HepG2 (cell line): ENCODE results near the gene TMEM182. TPM values are rescaled to one million over a fixed set of nuclear protein-coding genes. Genes with fewer than 3 reads are reported as not detected.
A peak's percentile ranks its signal among the peaks of the same experiment; 100 is the strongest.

Experiments used
- AHR ChIP-seq: IDR thresholded peaks from 2 replicates; pipeline ENCODE4 v1.6.1; 2018; ENCODE audit warnings: missing genetic modification reagents, missing compliant biosample characterization
- IKZF1 ChIP-seq: fragments of 450-650 bp; IDR thresholded peaks from 2 replicates; pipeline ENCODE4 v1.7.1; 2016
- NR2C2 ChIP-seq: sonication (generic); formaldehyde crosslinking; IDR thresholded peaks from 2 replicates; pipeline ENCODE4 v1.4.0; 2020; ENCODE audit warnings: missing genetic modification reagents, mild to moderate bottlenecking, moderate library complexity, borderline replicate concordance
- NRL ChIP-seq: sonication (generic); formaldehyde crosslinking; IDR thresholded peaks from 2 replicates; pipeline ENCODE4 v1.5.0; 2020; ENCODE audit warnings: missing genetic modification reagents, mild to moderate bottlenecking, moderate library complexity, borderline replicate concordance
- PAWR ChIP-seq: sonication (generic); formaldehyde crosslinking; IDR thresholded peaks from 2 replicates; pipeline ENCODE4 v1.4.0; 2020; ENCODE audit warnings: missing genetic modification reagents, mild to moderate bottlenecking, borderline replicate concordance
- SIN3A ChIP-seq: IDR thresholded peaks from 2 replicates; pipeline ENCODE4 v1.6.1; 2011; ENCODE audit warnings: low read depth, mild to moderate bottlenecking, control low read depth, low read length, borderline replicate concordance
- SNAPC5 ChIP-seq: sonication (generic); formaldehyde crosslinking; IDR thresholded peaks from 2 replicates; pipeline ENCODE4 v1.8.1; 2023; ENCODE audit warnings: mild to moderate bottlenecking, missing genetic modification reagents, borderline replicate concordance
- SOX5 ChIP-seq: IDR thresholded peaks from 2 replicates; pipeline ENCODE4 v1.6.1; 2016; ENCODE audit warnings: borderline replicate concordance
- SRY ChIP-seq: sonication (generic); formaldehyde crosslinking; IDR thresholded peaks from 2 replicates; pipeline ENCODE4 v1.8.0; 2022; ENCODE audit warnings: mild to moderate bottlenecking, missing genetic modification reagents
- SSRP1 ChIP-seq: IDR thresholded peaks from 2 replicates; pipeline ENCODE4 v1.6.1; 2016; ENCODE audit warnings: control low read depth
- ZGPAT ChIP-seq: IDR thresholded peaks from 2 replicates; pipeline ENCODE4 v1.6.1; 2016; ENCODE audit warnings: mild to moderate bottlenecking
- ZNF264 ChIP-seq: sonication (generic); formaldehyde crosslinking; IDR thresholded peaks from 2 replicates; pipeline ENCODE4 v1.4.0; 2020; ENCODE audit warnings: missing genetic modification reagents
- ZNF318 ChIP-seq: sonication (generic); formaldehyde crosslinking; IDR thresholded peaks from 2 replicates; pipeline ENCODE4 v1.4.0; 2020; ENCODE audit warnings: mild to moderate bottlenecking, missing genetic modification reagents
- ZNF33A ChIP-seq: sonication (generic); formaldehyde crosslinking; IDR thresholded peaks from 2 replicates; pipeline ENCODE4 v1.5.1; 2020; ENCODE audit warnings: missing genetic modification reagents, mild to moderate bottlenecking, moderate library complexity, borderline replicate concordance
- ZNF75D ChIP-seq: sonication (generic); formaldehyde crosslinking; IDR thresholded peaks from 2 replicates; pipeline ENCODE4 v1.8.1; 2023; ENCODE audit warnings: missing genetic modification reagents, mild to moderate bottlenecking, borderline replicate concordance
- polyA plus RNA-seq, 8 experiments: library from polyadenylated mRNA; depleted of rRNA in 3 of 8; stranded (reverse) in 7 of 8; unstranded in 1 of 8; fragments of >200 nt; fragmentation: Illumina TruSeq in 4 of 8; extraction: Trizol in 4 of 8; gene quantifications; 2 replicates each; pipeline versions ENCODE4 v1.2.1 to v1.2.3, GENCODE V29; 2011 to 2016; ENCODE audit warnings: low read depth in 4 of 8, missing spikeins in 1 of 8, mixed read lengths in 1 of 8; ENCODE audit not compliant: insufficient read depth in 1 of 8
- total RNA-seq, 5 experiments: library from RNA; depleted of rRNA; stranded (reverse); fragments of >200 nt; fragmentation: Illumina TruSeq; extraction: Trizol; gene quantifications; 2 replicates each; pipeline ENCODE4 v1.2.3, GENCODE V29; 2016; ENCODE audit warnings: low read depth in 1 of 5
- TF ChIP-seq, protein P1 (sequence below): sonication (generic); formaldehyde crosslinking; IDR thresholded peaks from 2 replicates; pipeline ENCODE4 v1.8.1; 2023; ENCODE audit warnings: mild to moderate bottlenecking, moderate library complexity, missing genetic modification reagents
- TF ChIP-seq, protein P2 (sequence below): sonication (generic); formaldehyde crosslinking; IDR thresholded peaks from 2 replicates; pipeline ENCODE4 v1.4.0; 2020; ENCODE audit warnings: mild to moderate bottlenecking, missing genetic modification reagents

The TMEM182 gene
- total and polyA plus RNA-seq, 2 of the 13 experiments (the other 11 are each of a cell fraction or from before 2014, with no cell fraction given) = 8.7 to 8.9 TPM

GRCh38 chr2:102736110-102736409 lies 25.8 kb upstream of the TMEM182 start (continued):
- TF ChIP-seq ZNF318 (CRISPR knock-in tag) (no peak), SIN3A (0 out of 2 replicates have a peak, but pooled peaks have one; percentile 17), SNAPC5 (CRISPR knock-in tag) (no peak), ZNF75D (CRISPR knock-in tag) (no peak), SOX5 (CRISPR knock-in tag) (no peak), ZNF264 (CRISPR knock-in tag) (peak; percentile 32; the same call in 1 of the 2 replicates), AHR (CRISPR knock-in tag) (no peak), IKZF1 (no peak), NRL (CRISPR knock-in tag) (no peak), PAWR (0 out of 2 replicates have a peak, but pooled peaks have one; percentile 69), ZGPAT (CRISPR knock-in tag) (no peak), ZNF33A (CRISPR knock-in tag) (no peak), NR2C2 (no peak), SSRP1 (0 out of 2 replicates have a peak, but pooled peaks have one; percentile 32), SRY (CRISPR knock-in tag) (peak; percentile 8; the same call in 1 of the 2 replicates)
- TF ChIP-seq, protein P1, sequence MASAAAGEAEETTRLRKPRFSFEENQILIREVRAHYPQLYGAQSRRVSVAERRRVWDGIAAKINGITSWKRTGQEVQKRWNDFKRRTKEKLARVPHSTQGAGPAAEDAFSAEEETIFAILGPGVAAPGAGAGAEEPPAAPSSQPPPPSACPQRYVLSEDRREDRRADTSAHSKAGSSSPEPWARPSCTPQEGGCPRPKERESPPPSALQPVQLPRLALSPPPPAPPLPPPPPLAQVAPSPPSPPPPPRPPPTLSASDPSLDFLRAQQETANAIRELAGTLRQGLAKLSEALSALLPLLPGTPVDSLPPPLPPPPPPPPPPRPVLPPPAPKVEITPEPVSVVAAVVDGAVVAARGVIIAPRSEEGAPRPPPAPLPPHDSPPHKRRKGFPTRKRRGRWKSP = 0 out of 2 replicates have a peak, but pooled peaks have one; percentile 20
- TF ChIP-seq, protein P2, sequence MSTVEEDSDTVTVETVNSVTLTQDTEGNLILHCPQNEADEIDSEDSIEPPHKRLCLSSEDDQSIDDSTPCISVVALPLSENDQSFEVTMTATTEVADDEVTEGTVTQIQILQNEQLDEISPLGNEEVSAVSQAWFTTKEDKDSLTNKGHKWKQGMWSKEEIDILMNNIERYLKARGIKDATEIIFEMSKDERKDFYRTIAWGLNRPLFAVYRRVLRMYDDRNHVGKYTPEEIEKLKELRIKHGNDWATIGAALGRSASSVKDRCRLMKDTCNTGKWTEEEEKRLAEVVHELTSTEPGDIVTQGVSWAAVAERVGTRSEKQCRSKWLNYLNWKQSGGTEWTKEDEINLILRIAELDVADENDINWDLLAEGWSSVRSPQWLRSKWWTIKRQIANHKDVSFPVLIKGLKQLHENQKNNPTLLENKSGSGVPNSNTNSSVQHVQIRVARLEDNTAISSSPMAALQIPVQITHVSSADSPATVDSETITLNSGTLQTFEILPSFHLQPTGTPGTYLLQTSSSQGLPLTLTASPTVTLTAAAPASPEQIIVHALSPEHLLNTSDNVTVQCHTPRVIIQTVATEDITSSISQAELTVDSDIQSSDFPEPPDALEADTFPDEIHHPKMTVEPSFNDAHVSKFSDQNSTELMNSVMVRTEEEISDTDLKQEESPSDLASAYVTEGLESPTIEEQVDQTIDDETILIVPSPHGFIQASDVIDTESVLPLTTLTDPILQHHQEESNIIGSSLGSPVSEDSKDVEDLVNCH (CRISPR knock-in tag) = no peak
